HG02938 (cell line): ENCODE results near the gene FBXW5.

Source experiments
- ATAC-seq: cut with Tn5 transposase; IDR thresholded peaks from one replicate; pipeline ENCODE4 v1.9.1; 2021; ENCODE audit warnings: mild to moderate bottlenecking, moderate library complexity; ENCODE audit not compliant: unreplicated experiment

Gene FBXW5

GRCh38 chr9:136913701-136914438 is 30.7 kb downstream of the FBXW5 start:
- ATAC-seq: no peak

GRCh38 chr9:136910901-136911245 is 33.7 kb downstream of the FBXW5 start:
- ATAC-seq: no peak

GRCh38 chr9:136910197-136910900 is 34.2 kb downstream of the FBXW5 start:
- ATAC-seq: no peak

GRCh38 chr9:136907011-136907914 is 37.3 kb downstream of the FBXW5 start:
- no peak for ATAC-seq

GRCh38 chr9:136906266-136906665 is 38.3 kb downstream of the FBXW5 start:
- no peak for ATAC-seq

- ATAC-seq: no peak
These were observed 41.4 kb downstream of the FBXW5 start for GRCh38 chr9:136903041-136903554.

- ATAC-seq: peak; percentile 60
These were observed 42.2 kb downstream of the FBXW5 start for GRCh38 chr9:136902259-136902821.

- ATAC-seq: peak; percentile 59
These were observed 42.9 kb downstream of the FBXW5 start for GRCh38 chr9:136901516-136902258.

- ATAC-seq: no peak
These were observed 43.5 kb downstream of the FBXW5 start for GRCh38 chr9:136900988-136901515.

GRCh38 chr9:136900556-136900955 is 44.0 kb downstream of the FBXW5 start:
- no peak for ATAC-seq

GRCh38 chr9:136899196-136899595 is 45.3 kb downstream of the FBXW5 start:
- ATAC-seq: no peak

GRCh38 chr9:136898483-136899100 is 45.9 kb downstream of the FBXW5 start:
- no peak for ATAC-seq

GRCh38 chr9:136896027-136896426 is 48.5 kb downstream of the FBXW5 start:
- ATAC-seq: no peak

GRCh38 chr9:136890661-136891060 is 53.9 kb downstream of the FBXW5 start:
- no peak for ATAC-seq
